NCI-H128 (cell line): ENCODE measurements around the gene TRAM2.

Experiments
- DNase-seq: peaks from one replicate; lab custom pipeline; 2025; ENCODE audit not compliant: unreplicated experiment; lab: John Stamatoyannopoulos, UW

TRAM2 gene

DNA sequence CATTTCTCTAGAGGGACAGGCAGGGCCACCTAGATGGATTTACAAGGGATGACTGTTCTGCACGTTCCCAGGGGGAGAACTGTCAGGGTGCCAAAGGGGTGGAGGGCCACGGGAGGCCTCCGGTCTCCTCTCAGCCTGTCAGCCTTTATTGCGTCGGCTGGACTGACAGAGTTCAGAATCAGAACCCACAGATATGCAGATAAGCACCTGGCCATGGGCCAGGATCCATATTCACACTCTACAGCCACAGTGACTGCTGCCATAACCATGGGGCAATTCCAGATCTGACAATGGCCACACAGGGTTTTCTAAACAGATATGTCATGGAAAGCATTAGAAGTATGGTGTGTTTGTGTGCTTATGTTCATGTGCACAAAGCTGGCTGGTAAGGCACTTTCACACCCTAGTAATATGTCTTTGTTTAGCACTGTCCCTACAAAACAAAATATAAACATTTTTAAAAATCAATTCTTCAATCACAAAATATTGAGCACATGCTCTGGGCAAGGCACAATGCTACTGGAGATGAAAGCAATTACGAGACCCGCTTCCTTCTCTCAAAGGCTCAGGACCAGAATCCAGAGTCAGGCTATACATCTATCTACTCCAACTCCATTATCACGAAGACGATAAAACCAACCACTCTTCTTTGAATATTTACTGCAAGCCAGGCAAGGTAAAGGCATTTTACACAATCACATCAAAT, 29.1 kb downstream of the TRAM2 start:
- no peak for DNase-seq

DNA sequence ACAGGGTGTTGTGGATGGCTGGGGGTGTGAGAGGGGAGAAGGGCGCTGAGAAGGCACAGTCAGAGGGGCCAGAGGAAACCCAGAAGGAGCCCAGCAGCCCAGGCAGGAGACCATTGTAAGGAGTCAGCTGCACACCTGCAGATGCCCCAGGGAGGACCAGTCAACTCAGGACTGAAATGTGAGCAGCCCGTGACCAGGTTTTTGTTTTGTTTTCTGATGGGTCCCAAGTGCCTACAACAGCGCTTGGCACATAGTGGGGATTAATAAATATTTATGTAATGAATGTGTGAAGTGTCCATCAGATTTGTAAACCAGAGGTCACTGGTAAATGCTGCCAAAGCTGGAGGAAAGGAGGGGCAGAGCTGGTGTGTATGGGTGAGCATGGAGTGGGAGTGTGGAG, 30.2 kb downstream of the TRAM2 start:
- DNase-seq, result no peak

DNA sequence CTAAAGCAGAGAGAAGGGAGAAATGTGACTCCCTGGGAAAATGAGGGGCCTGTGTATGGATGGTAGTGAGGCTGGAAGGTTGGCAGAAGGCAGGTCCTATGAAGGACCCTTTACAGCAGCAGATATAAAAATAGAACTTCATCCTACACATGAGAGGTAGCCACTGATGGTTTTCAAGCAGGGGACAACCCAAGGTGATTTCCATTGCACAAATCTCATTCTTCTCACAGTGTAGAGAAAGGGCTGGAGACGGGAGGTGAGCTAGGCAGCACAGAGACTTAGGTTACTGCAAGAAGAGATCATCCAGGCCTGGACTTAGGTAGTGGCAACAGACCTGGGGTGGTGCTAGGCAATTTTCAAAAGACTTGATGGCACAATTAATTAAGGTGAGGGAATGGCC, 30.7 kb downstream of the TRAM2 start:
- no peak for DNase-seq

DNA sequence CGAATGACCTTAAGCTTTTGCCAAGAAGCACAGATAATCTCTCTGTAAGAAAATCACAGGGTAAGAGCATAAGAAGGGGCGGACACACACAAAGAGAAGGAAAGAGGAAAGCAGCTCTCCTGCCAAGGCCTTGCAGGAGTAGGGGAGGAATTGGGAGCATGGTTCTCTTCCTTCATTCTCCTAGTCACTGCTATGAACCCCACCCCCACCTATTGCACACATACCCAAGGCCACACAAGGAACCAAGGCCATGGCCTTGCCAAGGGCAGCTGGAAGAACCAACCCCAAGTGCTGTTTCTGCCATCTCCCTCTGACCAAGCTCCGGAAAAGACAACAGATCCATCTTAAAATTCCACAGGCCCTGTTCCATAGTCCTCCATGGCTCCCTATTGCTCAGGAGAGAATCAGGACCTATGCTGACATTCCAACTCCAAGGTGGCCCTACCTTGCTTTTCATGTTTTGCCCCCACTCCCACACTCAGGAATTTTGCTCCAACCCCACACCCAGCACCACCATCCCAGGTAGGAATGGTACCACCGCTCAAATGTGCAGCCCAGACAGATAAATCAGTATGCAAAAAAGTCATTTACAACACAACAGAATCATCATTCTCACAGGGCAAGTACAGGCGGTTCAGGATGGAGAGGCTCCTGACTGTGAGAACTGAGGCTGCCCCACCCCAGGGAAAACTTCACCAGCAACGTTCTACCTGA, 31.3 kb downstream of the TRAM2 start:
- DNase-seq, result no peak

DNA sequence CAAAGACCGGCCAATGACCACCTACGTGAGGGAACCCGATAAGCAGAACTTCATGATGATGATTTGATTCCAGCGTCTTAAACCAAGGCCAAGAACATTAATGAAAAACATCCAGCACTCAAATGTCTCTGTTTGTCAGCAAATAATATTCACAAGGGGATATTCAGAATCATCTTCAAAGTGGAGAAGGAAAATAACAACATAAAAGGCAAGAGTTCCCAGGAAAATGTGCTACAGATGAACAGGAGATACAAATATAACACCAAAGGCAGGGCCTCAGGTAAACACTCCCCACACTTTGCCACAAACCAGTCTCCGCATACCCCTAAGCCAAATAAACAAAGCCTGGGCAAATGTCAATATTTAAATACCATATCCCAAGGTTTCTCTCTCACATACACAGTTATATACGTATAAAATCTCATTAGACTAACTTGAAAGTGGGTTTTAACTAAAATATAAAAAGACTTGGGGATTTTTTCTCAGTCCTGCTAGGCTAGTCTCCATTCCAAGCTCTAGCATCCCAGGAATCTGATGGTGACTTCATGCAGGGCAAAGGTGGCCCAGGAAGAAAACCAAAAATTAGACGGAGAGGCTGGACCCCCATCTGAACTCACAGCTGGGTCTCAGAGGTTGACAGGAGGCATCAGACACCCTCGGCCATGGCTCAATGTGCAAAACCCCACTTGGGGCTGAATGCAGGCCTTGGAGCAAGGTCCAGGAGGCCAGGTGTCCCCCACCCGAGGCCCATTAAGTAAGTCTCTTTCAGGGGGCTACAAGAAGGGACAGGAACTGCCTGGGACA, 32.1 kb downstream of the TRAM2 start:
- no peak for DNase-seq

DNA sequence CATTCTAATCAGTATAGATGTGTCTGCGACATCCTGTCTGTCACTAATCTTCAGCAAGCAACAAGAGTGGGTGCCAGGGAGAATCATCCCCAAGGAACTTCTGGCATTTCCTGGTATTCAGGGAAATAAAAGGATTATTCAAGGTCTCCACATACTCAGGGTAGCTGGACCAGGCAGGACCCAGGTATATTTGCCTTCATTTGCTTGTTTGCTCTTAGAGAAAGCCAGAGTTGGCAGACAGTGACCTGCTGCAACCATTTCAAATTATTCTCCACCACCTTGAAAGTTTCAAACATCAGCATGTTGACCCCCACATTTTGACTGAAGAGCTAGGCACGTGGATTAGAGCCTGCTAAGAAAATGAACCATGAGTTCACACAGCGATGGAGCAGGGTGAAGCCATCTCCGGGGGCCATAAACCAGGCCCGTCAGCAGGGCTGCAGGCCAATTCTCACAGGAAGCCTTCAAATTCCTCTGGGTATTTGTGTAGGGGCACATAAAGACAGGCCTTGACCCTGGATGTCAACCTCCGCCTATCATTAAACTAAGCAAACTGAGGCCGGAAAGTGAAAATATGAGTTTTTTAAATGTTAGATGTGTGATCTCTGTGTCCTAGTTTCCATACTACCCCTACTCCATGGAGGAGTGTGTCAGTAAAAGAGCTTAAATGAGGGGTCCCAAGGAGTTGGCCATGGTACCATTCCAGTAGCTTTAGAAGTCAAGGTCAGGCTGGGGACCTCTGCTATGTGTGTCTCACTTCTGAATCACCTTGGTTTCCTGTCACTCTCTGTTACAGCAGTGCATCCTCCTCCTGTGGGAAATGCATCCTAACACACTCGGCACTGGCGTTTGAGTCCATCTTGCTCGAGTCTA, 32.9 kb downstream of the TRAM2 start:
- DNase-seq, result no peak

DNA sequence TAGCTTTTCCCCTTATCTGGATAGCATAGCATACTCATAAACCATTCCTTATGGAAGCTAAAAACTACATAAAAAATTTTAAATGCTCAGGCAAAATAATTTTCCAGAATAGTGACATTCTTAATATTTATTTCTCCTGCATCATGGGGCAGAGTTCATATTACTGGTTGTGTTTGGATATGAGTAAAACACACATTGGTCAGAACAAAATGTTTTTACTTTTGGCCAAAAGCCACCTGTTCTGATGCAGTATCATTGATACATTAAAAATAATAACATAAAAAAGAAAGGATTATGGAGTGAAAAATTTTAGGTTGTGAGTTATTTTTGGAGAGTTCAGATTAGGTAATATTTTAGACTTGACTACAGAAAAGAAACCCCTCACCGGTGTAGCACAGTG, 33.6 kb downstream of the TRAM2 start:
- no peak for DNase-seq

DNA sequence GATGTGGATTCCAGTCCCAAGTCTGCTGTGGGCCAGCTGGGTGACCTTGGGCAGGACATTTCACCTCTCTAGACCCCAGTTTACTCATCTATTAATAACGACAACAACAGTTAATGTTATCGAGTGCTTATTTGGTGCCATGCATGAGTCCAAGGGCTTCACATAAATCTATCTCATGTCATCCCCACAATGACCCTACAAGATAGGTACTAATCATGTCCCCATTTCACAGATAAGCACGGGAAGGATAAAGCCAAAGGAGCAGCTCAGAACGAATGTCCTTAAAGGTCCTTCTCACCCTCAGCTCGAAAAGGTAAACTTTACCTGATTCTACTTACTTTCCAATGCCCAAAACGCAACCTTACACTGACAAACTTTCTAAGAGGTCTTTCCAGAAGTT, 35.7 kb downstream of the TRAM2 start:
- DNase-seq, result no peak

DNA sequence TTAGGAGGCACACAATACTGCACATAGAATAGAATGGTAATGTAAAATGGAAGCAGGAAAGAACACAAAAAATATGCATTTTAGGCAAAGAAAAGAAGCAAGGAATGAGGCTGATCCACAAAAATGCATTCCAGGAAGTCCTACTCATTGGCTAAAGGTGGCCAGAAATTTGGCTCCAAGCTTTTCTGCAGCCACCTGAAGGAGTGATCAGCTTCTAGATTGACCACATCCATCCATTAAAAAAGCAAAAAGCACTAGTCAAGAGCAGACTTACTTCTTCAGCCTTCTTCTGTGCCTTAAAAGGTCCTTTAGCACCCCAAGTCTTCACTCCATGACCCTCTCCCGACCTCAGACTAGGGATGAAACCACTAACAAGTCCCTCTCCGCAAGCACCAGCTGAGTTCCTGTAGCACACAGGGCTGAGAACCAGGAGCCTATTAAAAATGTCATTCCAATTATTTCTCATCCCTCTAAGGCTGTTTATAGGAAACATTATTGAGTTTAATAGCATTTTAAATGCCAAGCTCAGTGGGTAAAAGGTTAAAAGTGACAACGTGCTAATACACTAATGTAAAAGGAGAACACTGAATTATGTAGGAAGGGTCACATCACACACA, 36.5 kb downstream of the TRAM2 start:
- DNase-seq, result no peak

DNA sequence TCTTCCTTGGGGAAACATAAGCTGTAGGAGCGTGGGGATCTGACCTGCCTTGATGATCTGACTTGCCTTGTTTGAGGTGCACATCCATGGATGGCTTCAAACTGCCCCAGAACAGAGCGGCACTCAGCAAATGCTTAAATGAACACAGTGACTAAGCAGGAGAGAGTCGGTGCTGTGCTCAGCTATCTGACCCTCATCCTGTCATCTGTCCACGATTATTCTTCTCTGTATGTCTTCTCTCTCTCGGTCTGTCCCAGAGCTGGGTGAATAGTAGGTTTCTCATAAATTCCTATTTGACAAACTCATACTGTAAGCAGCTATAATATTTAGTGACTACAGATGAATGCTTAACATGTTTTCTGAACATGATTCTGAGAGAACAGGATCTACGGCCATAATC, 37.3 kb downstream of the TRAM2 start:
- DNase-seq, result no peak

DNA sequence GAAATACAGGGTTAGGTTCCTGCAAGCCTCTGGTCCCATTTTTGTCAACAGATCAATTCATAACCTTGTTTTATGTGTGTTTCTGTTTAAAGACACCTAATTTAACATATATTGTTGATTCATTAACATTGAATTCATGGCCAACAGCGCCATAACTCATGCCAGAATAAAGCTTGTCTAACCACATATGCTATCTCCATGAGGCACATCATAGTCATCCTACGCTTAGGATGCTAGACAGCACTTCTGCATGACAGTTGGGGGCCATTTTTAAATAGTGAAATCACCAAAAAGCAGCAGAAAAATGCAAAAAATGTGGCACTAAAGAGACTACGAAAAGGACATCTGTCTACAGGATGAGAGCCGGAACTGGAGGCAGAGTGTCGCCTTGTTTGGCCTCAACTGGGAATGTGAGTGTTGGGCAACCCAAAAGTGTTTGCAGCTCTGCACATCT, 37.9 kb downstream of the TRAM2 start:
- DNase-seq, result no peak

DNA sequence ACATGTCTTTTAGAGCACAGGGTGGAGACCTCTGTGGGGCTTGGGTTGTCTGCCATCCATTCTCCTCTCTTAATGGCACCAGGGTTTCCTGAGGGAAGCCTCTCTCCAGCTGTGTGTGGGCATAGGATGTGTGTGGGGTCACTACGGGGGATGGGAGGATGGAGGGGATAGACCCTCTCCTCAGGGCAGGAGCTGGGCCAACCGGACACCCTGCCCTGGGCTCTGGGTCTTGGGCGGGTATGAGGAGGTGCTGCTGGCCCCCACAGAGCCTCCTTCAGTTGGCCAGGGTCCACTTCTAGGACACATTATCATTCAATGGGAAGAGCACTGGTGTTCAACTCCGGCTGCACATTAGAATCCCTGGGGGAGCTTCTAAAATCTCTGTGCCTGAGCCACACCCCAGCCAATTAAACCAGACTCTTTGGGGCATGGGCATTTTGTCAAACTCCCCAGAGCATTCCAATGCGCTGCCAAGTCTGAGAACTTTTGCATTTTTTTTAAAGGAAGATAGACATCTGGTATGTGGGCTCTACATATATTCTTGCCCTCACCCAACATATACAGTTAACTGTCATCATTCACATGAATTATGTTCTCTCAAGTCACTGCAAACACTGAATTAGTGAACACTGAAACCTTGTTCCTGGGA, 38.5 kb downstream of the TRAM2 start:
- no peak for DNase-seq

DNA sequence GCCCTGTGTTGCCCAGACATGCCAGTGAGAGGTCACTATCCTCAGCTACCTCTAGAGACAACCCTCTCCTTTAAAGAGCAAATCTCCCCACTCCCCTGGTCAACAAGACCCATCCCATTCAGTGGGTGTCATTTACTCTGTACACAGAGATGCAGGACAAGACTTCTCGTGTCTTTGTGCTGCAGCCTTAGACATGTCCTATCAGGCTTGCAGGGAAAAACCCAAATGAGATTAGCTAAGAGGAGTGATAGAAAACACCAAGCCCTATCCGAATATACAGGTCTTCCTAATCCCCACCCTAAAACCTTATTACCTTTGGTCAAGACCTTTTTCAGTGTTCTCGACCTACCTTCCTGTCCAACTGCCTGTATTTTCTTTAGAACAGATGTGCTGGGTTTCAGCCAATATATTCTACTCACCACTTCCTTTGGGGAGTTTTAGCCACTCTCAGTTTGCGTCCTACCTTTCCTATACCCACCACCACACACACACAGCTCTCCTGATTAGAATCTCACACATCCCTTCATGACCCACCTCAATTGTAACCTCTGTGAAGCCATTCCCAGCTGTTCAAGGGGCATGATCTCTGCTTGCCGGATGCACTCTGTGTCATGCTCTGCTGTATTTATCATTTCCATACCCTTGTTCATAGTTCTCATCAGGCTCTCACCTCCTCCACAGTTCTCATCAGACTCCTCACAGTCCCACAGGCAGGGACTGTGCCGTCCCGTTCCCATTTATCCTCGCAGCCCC, 39.7 kb downstream of the TRAM2 start:
- DNase-seq, result no peak

DNA sequence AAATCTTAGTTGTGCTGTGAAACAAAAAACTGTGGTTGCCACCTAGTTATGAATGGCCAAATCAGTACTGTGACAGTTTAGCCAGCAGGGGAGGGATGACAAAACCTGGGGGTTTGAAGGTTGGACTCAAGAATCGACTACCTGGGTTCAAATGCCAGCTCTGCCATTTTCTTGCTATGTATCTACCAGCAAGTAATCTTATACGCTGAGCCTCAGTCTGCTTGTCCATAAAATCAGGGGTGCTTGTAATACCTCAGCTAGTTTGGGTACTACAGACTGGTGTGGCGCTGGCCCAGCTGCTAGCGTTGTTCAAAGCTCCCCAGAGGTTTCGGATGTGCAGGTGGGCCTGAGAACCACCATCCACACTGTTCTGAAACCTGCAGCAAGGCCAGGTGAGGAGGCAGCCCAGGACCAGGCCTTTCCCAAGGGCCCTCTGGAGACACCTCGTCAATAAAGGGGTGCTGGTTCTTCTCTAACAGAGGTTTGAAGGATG, 40.4 kb downstream of the TRAM2 start:
- no peak for DNase-seq

DNA sequence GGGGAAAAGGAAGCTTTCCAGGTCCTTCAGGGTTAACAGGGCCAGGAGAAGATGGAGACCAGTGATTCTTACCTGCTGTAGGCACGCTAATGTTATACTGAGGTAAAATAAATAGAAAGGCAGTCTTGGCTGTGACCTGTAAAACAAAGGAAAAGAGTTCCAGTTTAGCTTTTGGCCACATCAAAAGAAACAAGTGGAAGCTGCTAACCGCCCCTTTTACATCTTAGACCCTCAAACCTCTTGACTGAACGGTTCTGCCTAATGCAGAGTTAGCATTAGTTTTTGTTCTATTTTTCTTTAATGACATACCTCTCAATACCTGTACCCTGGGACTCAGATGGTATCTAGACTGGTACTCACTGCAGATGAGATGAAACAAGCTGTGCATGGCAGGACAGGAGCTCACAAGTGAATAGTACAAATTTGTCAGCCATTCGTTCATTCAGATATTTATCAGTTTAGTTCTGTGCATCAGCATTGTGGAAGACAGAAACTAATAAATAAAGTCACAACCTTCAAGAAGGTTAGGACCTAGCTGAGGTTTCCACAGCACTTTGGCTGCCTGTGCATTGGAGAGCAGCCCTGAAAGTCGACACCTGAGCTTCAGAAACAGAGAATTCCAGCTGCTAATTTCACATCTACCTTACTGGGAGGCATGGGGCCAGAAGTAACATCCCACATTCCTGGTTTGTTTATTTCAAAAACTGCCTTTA, 41.0 kb downstream of the TRAM2 start:
- no peak for DNase-seq

DNA sequence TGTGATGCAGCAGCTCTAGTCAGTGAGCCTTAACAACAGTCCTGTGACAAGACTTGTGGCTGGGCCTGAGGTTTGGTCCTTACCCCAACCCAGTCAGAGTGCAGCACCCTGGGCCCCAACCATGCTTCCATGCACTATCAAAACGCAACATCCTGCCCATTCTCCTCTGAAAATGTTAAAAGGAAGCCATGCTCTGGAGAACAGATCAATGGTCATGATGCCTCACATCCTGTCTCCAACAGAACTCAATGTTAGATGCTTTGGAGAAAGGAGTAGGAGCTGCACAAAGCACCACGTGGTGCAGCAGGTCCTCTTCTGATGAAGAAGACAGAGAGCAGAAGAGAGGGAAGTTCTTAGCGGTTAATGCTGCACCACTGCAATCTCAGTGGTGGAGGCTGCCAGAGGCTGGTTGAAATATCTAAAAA, 41.9 kb downstream of the TRAM2 start:
- no peak for DNase-seq

DNA sequence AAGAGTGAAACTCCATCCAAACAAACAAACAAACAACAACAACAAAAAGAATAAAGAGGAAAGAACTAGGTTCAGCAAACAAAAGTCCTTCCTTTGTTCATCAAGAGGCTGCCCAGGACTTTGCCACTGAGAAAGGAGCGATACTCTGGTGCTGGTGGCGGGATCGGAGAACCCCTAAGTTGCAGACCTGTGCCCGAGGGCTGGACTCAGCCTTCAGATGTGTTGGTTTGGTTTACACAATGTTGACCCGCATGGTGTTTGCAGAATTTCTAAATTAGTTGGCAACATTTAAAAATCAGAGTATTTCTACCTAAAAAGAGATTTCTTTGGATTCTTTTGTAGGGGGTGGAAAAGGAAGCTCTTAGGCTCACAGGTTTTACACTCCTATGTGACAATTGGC, 42.5 kb downstream of the TRAM2 start:
- DNase-seq, result no peak

DNA sequence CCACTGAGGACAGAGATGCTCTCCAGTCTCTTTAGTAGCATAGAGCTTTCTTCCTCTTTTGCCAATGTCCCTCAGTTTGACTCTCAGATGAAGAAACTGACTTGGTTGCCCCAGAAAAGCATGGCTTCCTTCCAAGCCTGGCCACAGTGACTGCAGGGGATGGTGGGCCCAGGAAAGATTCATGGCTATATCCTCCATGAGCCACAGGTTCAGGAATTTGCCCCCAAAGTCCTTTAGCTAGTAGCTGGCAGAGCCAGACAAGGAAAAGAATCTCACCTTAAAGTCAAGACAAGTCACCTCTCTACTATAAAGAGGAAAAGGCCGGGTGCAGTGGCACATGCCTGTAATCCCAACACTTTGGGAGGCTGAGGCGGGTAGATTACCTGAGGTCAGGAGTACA, 43.4 kb downstream of the TRAM2 start:
- no peak for DNase-seq

DNA sequence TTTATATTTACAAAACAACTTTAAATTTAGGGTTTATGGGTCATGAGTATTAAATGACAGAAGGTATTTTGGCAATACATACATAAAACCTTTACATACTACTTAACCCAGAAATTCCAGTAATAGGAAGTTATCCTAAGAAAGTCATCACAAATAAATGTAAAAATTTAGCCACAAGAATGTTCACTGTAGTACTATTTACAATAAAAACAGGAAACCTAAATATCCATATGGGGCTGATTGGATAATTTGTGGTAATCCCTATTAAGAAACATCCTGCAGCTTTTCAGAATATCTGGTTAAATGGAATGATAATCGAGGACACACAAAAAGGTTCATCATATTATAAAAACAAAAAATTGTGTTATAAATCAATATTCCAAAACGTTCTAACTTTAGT, 44.4 kb downstream of the TRAM2 start:
- no peak for DNase-seq
